GM12892 (cell line): ENCODE results near the gene MGST2.

Source experiments
- DNase-seq: peaks from one replicate; pipeline ENCODE4 v3.0.0; 2011; ENCODE audit not compliant: insufficient read length
- FAIRE-seq: peaks from 2 replicates; lab custom pipeline; 2011; peaks lifted over from hg19 to GRCh38; lab: Jason Lieb, UNC
- POLR2A ChIP-seq: IDR thresholded peaks from 2 replicates; pipeline ENCODE4 v1.6.1; 2011; ENCODE audit warnings: low read depth, low read length, control low read depth
- POLR2AphosphoS5 ChIP-seq: IDR thresholded peaks from 2 replicates; pipeline ENCODE4 v1.6.1; 2011; ENCODE audit warnings: low read depth, low read length, control low read depth
- TAF1 ChIP-seq: IDR thresholded peaks from 2 replicates; pipeline ENCODE4 v1.6.1; 2011; ENCODE audit warnings: low read depth, mild to moderate bottlenecking, control low read depth, low read length, borderline replicate concordance

MGST2 gene

DNA sequence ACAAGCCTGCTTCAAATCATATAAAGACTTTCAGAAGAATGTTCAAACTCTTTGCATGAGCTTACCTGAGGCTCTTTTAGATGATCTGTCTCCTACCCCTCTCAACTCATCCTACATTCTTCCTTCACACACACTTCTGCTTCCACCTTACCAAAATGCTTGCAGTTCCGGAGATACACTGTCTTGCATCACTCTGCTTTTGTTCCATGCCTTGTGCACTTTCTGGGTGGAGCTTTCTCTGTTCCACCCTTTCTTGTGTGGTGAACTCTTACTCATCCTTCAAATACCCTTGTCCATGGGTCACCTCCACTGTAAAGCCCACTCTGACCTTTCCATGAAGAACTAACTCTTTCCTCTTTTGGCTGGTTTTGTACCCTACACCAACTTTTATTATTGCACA lies 18.4 kb upstream of the MGST2 start:
- no peak for TF ChIP-seq POLR2AphosphoS5
- no peak for TF ChIP-seq TAF1
- TF ChIP-seq POLR2A: no peak
- no peak for DNase-seq
- FAIRE-seq: no peak

DNA sequence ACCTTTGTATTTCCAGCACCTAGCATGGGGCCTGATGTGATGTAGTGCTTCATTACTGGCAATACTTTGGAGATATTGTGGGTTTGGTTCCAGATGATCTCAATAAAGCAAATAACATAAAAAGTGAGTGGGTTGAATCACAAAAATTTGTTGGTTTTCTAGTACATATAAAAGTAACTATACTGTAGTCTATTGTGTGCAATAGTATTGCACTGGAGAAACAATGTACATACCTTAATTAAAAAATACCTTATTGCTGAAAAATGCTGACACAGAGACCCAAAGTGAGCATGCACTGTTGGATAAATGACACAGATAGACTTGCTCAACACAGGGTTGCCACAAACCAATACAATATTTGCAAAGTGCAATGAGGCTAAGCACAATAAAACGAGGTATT lies 17.7 kb upstream of the MGST2 start:
- DNase-seq (no peak), FAIRE-seq (no peak)
- no peak for TF ChIP-seq POLR2AphosphoS5

DNA sequence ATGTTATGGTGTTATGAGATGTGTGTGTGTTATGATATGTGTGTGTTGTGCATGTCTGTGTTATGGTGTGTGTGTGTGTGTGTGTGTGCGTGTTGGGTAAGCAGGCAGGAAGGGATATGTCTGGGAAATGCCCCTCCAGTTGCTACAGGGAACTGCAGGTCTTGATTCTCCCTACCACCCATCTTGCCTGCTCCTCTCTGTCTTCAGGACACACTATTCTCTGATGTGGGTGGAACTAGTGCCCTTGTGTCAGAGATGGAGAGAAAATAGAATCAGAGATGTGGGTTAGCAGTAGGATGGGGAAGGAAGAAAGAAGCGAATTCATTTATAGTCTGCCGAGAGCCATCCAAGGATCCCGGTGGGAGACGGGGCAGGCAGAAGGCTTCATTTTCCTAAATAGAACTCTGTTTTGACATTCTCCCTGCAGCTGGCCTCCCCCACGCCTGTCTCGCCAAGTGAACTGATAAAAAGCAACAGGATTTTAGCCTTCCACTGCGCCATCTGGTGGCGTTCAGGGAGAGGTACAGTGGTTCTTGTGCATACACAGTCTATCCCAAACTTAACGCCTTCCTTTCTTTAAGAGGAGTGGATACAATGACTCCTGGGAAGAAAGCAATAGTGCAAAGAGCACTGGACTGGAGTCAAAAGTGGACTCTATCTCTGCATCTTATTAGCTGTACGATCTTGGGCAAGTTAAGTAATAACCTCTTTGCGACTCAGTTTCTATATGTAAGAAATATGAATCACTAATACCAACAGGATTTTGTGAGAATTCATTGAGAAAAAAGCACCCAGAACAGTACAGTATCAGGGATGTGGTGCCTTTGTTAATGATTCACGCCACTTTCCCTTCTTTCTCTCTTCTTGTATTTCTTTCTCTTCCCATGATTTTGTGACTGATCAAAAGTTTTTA lies 14.1 kb upstream of the MGST2 start:
- peak; percentile 87 for FAIRE-seq
- TF ChIP-seq POLR2AphosphoS5: no peak
- no peak for TF ChIP-seq POLR2A
- no peak for TF ChIP-seq TAF1
- no peak for DNase-seq

DNA sequence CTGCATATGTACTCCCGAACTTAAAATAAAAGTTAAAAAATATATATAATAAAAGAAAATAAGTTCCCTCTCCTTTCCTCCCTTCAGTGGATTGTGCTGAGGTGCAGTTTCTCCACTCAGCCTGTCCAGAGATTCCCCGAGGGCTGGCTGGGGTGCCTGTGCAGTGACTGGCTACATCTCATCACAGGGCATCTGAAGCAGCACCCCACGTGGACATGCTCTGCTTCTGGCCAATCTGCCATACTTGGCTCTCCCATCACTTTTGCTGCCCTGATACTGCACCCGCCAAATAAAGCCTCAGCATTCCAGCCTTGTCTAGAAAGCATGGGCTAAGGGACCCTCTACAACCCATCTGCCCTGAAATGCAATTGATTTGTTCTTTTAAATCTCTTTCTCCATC lies 11.1 kb upstream of the MGST2 start:
- DNase-seq (no peak), FAIRE-seq (no peak)
- no peak for TF ChIP-seq TAF1
- TF ChIP-seq POLR2AphosphoS5: no peak
- TF ChIP-seq POLR2A: no peak

DNA sequence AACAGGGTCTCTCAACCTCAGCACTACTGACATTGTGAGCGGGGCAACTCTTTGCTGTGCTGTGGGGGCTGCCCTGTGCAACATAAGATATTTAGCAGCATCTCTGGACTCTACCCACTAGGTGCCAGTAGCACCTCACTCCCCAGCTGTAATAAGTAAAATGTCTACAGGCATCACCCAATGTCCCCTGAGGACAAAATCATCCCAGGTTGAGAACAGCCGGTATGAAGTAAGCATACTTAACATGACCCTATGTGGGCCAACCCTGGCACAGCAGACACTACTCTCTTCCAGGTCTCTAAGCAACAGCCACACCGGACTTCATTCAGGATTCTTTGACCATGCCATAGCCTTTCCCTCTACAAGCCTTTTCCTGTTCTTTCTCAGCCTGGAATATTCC lies 10.5 kb upstream of the MGST2 start:
- FAIRE-seq: no peak
- TF ChIP-seq TAF1: no peak
- no peak for TF ChIP-seq POLR2AphosphoS5
- no peak for TF ChIP-seq POLR2A

DNA sequence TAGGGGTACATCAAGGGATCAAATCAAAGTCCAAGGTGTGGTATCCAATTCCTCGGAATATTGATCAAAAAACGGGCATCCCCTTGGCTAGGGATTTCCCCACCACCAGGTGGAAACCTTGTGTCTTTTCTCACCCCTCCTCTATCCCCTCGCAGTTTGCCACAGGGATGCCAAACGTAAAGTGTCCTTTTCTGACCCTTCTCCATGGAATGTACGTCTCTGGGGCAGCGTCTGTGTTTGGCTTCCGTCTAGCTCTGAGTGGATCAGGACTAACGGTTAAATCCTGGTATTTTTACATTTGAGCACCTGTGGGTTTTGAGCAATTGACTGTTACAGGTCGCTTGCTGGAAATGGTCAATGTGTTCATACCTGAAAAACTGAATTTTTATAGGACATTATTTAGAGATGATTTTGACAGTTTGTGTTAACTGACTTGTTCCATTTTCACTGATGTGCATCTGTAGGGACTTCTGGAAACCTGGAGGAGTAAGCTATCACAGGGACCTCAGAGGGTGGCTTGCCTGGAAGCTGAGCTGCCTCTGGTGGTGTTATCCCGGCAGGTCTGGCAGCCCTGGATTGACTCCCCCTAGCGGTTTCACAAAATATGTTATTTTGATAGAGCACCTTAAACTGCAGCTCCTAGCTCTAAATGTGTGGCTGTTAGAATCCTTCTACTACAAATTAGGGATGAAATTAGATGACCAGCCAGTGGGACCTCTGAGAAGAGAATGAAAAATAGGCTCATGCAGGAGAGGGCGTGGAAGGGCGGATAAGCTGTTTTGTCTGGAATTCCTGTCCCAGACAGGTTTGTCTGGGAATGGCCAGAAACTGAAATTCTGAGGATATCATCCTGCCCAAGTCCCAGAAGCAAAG lies 8.8 kb upstream of the MGST2 start:
- FAIRE-seq (peak; percentile 21), DNase-seq (peak; percentile 32)
- TF ChIP-seq TAF1 (no peak), POLR2AphosphoS5 (no peak), POLR2A (no peak)

More for the DNA sequence above, 10.5 kb upstream of the MGST2 start:
- DNase-seq: no peak

DNA sequence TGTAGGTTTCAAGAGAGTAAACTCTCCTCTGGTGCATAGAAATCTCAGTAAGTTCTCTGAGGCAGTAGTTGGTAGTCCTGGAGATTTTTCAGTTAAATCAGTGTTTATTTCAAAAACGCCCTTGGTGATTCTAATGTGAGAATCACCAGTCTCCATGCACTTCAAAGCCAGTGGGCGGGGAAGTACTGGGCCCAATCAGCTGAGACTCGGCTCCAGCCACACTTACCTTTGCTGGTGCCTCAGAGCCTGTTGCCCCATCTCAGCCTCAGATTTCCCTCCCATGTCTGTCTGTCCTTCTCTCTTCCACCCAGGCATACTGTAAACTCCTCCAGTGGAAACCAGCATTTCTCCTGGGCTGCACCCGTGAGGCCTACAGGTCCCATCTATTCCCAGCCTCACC lies 7.4 kb upstream of the MGST2 start:
- TF ChIP-seq TAF1 (no peak), POLR2A (no peak), POLR2AphosphoS5 (no peak)
- FAIRE-seq (no peak), DNase-seq (no peak)

DNA sequence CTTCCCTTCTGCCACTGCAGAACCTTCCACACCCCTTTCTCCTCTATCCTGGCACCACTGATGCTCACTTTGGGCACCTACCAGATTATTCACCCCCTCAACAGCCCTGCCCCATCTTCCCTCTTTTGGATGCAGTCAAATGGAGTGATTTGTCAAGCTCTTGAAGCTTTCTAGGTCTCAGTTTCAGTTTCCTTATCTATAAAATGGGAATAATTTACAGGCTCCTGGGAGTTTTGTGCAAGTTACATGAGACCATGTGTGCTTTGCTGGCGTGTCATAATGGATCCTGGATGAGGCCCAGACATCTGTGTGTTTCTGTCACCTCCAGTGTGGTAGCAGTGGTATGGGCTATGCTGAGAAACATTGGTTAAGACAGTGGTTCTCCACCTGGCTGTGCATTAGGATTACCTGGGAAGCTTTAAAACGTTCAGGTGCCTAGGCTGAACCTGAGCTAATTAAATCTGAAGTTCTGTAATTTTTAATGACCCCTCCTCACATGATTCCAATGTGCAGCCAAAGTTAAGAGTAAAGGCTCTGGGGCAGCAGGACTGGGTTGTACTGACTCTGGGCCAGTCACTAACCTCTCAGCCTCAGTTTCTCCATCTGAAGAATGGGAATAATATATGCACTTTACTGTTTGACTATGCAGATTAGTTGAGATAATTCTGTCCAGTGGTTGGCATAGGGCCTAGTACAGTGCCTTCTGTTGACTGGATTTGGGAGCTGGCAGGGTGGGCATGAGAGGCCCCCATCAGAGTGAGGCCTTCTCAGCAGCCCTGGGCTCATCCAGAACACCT lies 6.8 kb upstream of the MGST2 start:
- DNase-seq (no peak), FAIRE-seq (no peak)
- TF ChIP-seq POLR2A (no peak), TAF1 (no peak), POLR2AphosphoS5 (no peak)

DNA sequence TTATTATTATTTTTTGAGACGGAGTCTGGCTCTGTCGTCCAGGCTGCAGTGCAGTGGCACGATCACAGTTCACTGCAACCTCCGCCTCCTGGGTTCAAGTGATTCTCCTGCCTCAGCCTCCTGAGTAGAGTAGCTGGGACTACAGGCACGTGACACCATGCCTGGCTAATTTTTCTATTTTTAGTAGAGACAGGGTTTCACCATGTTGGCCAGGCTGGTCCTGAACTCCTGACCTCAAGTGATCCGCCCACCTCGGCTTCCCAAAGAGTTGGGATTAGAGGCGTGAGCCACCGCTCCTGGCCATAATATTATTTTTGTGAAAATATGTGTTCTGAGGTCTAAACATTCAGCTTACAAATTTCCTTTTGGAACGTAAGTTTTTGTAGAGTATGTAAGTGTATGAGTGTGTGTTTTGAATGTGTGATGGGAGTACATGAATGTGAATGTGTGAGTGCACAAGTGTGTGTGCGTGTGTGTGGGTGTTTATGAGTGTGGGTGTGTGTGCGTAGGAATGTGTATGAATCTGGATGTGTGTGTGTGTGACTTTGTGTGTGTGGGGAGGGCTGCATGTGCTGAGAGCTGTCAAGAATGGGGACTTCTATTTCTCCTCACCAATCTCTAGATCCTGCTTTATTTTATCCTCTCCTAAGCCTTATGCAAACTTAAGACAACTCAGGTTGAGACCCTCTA lies 5.7 kb upstream of the MGST2 start:
- DNase-seq (no peak), FAIRE-seq (no peak)
- TF ChIP-seq TAF1 (no peak), POLR2AphosphoS5 (no peak), POLR2A (no peak)

DNA sequence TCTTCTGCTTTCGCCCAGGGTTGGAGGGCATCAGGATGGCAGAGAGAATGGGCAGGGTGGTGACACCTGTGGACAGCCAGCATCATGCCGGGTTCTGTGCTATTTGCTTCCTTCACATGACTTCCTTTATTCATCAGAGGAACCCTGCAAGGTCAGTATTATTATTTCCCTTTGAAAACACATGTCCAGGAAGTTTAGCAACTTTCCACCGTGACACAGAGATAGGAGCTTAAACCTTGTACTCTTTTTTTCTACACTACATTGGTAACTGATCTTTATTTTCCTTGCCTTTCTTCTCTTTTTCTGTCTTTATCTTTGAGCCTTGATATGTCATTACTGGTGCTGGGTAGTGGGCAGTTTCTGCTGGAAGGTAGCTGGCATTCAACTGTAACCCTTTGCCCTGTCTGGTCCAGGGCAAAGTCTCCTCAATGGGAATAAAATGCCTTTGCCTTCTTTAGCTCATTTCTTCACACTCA lies 5.0 kb upstream of the MGST2 start:
- FAIRE-seq: no peak
- DNase-seq: no peak
- TF ChIP-seq TAF1 (no peak), POLR2AphosphoS5 (no peak), POLR2A (no peak)

DNA sequence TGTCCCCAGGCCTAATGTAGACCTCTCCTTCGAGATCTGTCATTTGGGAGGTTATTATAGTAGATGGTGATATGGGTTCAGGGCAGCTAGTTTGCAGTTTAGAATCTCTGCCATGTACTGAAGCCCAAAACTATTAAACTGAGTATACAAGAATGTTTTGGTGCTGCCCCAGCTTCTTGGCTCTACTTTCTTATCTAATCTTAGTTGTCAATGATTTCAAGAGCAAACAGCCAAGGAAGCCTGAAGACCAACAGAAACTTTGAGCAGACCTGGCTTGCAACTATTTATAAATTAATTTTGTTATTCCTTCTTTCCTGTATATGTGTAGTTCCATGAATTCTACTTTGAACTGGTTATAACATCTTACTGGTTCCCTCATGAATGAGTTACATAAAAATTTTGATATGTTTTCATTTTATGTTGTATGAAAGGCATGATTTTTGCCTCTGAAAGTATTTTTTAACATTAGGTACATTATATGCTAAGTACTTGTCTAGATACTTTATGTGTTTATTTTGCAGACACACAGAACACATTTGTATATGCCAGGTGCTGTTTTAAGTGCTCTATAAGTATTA lies 2.0 kb upstream of the MGST2 start:
- DNase-seq (no peak), FAIRE-seq (no peak)
- TF ChIP-seq POLR2A (no peak), POLR2AphosphoS5 (no peak), TAF1 (no peak)
